ENCODE data around the gene TBPL2. TPM values are rescaled to one million over a fixed set of nuclear protein-coding genes. Genes with fewer than 3 reads are reported as not detected.

Gene TBPL2
- total RNA-seq, 1 experiment from 2014 or later = not detected

GRCh38 chr14:55389330-55389729, 51.1 kb downstream of the TBPL2 start:
- no peaks in the 10 kb centered on the region for H3K27me3 Mint-ChIP-seq (ENCODE audit: low read depth)
- no peak overlapping the region for H3K4me3 Mint-ChIP-seq
- Histone ChIP-seq H2AFZ (ENCODE audit: low read length) (no peak overlapping the region), H3K27ac (ENCODE audit: insufficient read length, low read depth, low read length) (no peak overlapping the region), H4K5ac (ENCODE audit: insufficient read length, low read depth, low read length) (no peak overlapping the region), H3K4me1 (ENCODE audit: insufficient read depth, low read length) (no peaks in the 10 kb centered on the region), H3K9me3 (ENCODE audit: control insufficient read depth, low read depth, low read length) (no peaks in the 10 kb centered on the region), H3K23me2 (ENCODE audit: insufficient read length, low read depth, low read length, poor library complexity, severe bottlenecking) (peaks cover 2% of the 10 kb centered on the region), H3K4ac (ENCODE audit: low read depth, low read length) (no peak overlapping the region), H3K18ac (ENCODE audit: insufficient read length, low read depth, low read length) (no peak overlapping the region), H3K27me3 (ENCODE audit: insufficient read depth, low read length) (no peaks in the 10 kb centered on the region), H2BK5ac (ENCODE audit: insufficient read length, low read length) (no peak overlapping the region), H4K91ac (ENCODE audit: insufficient read length, low read depth, low read length) (no peak overlapping the region), H2BK12ac (ENCODE audit: insufficient read length, low read depth, low read length) (no peak overlapping the region), H3K56ac (ENCODE audit: insufficient read length, low read depth, low read length) (no peak overlapping the region), H3K14ac (ENCODE audit: insufficient read depth, low read length) (no peak overlapping the region), H3K79me2 (ENCODE audit: insufficient read depth, low read length) (no peaks in the 10 kb centered on the region), H3K79me1 (ENCODE audit: insufficient read depth, low read depth, low read length, poor library complexity, severe bottlenecking) (no peaks in the 10 kb centered on the region), H2AK5ac (ENCODE audit: insufficient read length, low read length) (no peak overlapping the region), H3T11ph (ENCODE audit: low read length) (no peak overlapping the region), H3K9ac (ENCODE audit: extremely low read depth, insufficient read length, low read length) (no peak overlapping the region), H4K20me1 (ENCODE audit: control insufficient read depth, insufficient read depth, insufficient read length) (no peaks in the 10 kb centered on the region), H3K4me2 (ENCODE audit: insufficient read depth, insufficient read length, low read length) (no peak overlapping the region), H2BK15ac (ENCODE audit: low read depth, low read length) (no peak overlapping the region), H4K8ac (replicated peaks; ENCODE audit: insufficient read length, low read depth, low read length) (no peak overlapping the region), H3K23ac (ENCODE audit: insufficient read length, low read depth, low read length) (no peak overlapping the region), H2BK120ac (ENCODE audit: low read depth, low read length, poor library complexity, severe bottlenecking) (no peak overlapping the region), H2BK20ac (ENCODE audit: low read depth, low read length, poor library complexity, severe bottlenecking) (no peak overlapping the region)
- DNase-seq = no peak
- no peak for TF ChIP-seq CTCF (conservative IDR thresholded peaks at IDR 0.05)
- H3K4me1 Mint-ChIP-seq = 0 out of 4 replicates have a peak, but pooled peaks cover 0 to 3% of the 10 kb centered on the region in 2 experiments
- peaks cover 2 to 37% (median 9%) of the 10 kb centered on the region in 3 experiments; a peak in 6 of 7 replicates for H3K36me3 Mint-ChIP-seq (ENCODE audit: insufficient read depth in 1 of 3, low read depth in 3 of 3)
- H3K9me3 Mint-ChIP-seq = no peaks in the 10 kb centered on the region
- WGBS (ENCODE audit: extremely low coverage, insufficient read length, low lambda C conversion rate) = no CpG with 5 or more reads among the region's 4 CpGs
- H3K27ac Mint-ChIP-seq = no peak overlapping the region
